Erythroblast (primary cell): ENCODE measurements around the gene FBXL13.

Experiments
- GATA1 ChIP-seq: IDR thresholded peaks from 2 replicates; pipeline ENCODE4 v1.6.1; 2011; ENCODE audit warnings: low read depth, mild to moderate bottlenecking, control low read depth, low read length, moderate library complexity
- POLR2A ChIP-seq: IDR thresholded peaks from 2 replicates; pipeline ENCODE4 v1.6.1; 2011; ENCODE audit warnings: mild to moderate bottlenecking, low read length

DNA sequence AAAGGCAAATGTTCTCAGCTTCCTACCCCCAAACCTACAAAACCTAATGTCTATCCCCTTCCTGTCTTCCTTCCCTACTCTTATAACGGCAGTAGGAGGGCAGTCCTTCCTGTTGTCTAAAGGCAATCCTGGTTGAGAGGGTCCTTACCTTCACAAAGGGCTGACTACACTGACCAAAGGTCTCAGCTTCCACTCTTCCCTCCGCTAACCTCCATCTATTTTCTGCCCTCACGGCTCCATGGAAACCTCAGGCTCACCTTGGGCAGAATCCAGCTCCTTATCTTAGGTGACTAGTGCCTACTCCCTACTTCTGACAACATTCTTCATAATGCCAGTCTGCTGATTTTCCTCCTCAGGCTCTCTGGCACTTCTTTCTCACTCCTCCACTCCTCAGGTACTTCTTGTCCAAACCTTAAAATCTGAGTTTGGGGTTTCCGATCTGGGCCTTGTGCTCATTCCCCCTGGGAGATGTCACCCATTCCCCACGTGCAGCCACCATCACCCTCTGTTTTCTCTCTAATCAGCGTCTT, 542 bp downstream of the FBXL13 start:
- TF ChIP-seq POLR2A (no peak), GATA1 (no peak)
